Endothelial cell of umbilical vein (primary cell): ENCODE results near the gene MBOAT2. TPM values are rescaled to one million over a fixed set of nuclear protein-coding genes. Genes with fewer than 3 reads are reported as not detected.
A peak's percentile ranks its signal among the peaks of the same experiment; 100 is the strongest.

ENCODE experiments used
- BruUV-seq: library from RNA; stranded (reverse); fragments of 400-500 nt; replicated peaks from 2 replicates; lab custom pipeline; 2021; lab: Mats Ljungman, UMichigan
- CTCF ChIA-PET: fragments of 300-600, 350-600 bp; sonication (Branson Sonifier 250); formaldehyde crosslinking; loops from one replicate; lab custom pipeline; 2021; ENCODE audit warnings: antibody characterized with exemption, inconsistent platforms; lab: Charles Lee
- POLR2A ChIA-PET: fragments of 300-600, 350-600 bp; sonication (Branson Sonifier 250); formaldehyde crosslinking; loops from one replicate; lab custom pipeline; 2021; ENCODE audit warnings: antibody characterized with exemption, inconsistent platforms; lab: Charles Lee
- DNase-seq: peaks from one replicate; pipeline ENCODE4 v3.0.0-alpha.2; 2011; ENCODE audit warnings: low read depth, low spot score
- FAIRE-seq: peaks from 2 replicates; lab custom pipeline; 2011; peaks lifted over from hg19 to GRCh38; lab: Jason Lieb, UNC
- H2AFZ ChIP-seq: 2 replicates; pipeline ENCODE4 v1.6.0; 2012; ENCODE audit warnings: low read depth, low read length, control low read depth, inconsistent platforms
- H3K27ac ChIP-seq: 2 replicates; pipeline ENCODE4 v1.5.1; 2011; ENCODE audit warnings: low read depth, mild to moderate bottlenecking, control low read depth, low read length, moderate library complexity; ENCODE audit not compliant: insufficient read depth
- H3K27me3 ChIP-seq, 2 experiments: 2 replicates each; pipeline versions ENCODE4 v1.6.0 to v1.6.1; 2011; ENCODE audit warnings: low read length in 2 of 2, mixed read lengths in 1 of 2; ENCODE audit not compliant: control insufficient read depth in 2 of 2, insufficient read depth in 2 of 2
- H3K36me3 ChIP-seq, 2 experiments: 2 replicates in 1 of 2; 3 replicates in 1 of 2; pipeline ENCODE4 v1.5.1; 2011; ENCODE audit warnings: low read length in 2 of 2, mild to moderate bottlenecking in 1 of 2, moderate library complexity in 1 of 2; ENCODE audit not compliant: control insufficient read depth in 2 of 2, insufficient read depth in 2 of 2; ENCODE audit errors: extremely low read depth in 1 of 2
- H3K4me1 ChIP-seq: 3 replicates; pipeline ENCODE4 v1.5.1; 2011; ENCODE audit warnings: mild to moderate bottlenecking, low read length; ENCODE audit not compliant: control insufficient read depth, insufficient read depth; ENCODE audit errors: extremely low read depth
- H3K4me2 ChIP-seq: 2 replicates; pipeline ENCODE4 v1.6.1; 2011; ENCODE audit warnings: low read length, control low read depth, mixed read lengths; ENCODE audit not compliant: insufficient read depth
- H3K4me3 ChIP-seq, 3 experiments: fragments of 200-600 bp in 1 of 3; sonication (generic), shearing (Covaris generic) in 1 of 3; replicated peaks in 1 of 3; 2 replicates each; pipeline ENCODE4 v1.5.1; 2011 to 2016; ENCODE audit warnings: control low read depth in 3 of 3, low read length in 3 of 3, mild to moderate bottlenecking in 2 of 3, inconsistent platforms in 1 of 3, low read depth in 1 of 3, moderate library complexity in 1 of 3; ENCODE audit not compliant: insufficient read depth in 1 of 3
- H3K79me2 ChIP-seq: 2 replicates; pipeline ENCODE4 v1.6.0; 2012; ENCODE audit warnings: low read length, inconsistent platforms; ENCODE audit not compliant: control insufficient read depth, insufficient read depth
- H3K9ac ChIP-seq: replicated peaks from 2 replicates; pipeline ENCODE3; 2011; ENCODE audit warnings: low read length, control low read depth; ENCODE audit not compliant: insufficient read depth; ENCODE audit errors: extremely low read depth
- H3K9me1 ChIP-seq: replicated peaks from 3 replicates; pipeline ENCODE4 v1.6.0; 2011; ENCODE audit warnings: mild to moderate bottlenecking, low read length; ENCODE audit not compliant: control insufficient read depth, insufficient read depth; ENCODE audit errors: extremely low read depth
- H3K9me3 ChIP-seq: replicated peaks from 2 replicates; pipeline ENCODE4 v1.5.1; 2012; ENCODE audit warnings: low read length, inconsistent platforms; ENCODE audit not compliant: control insufficient read depth, insufficient read depth
- H4K20me1 ChIP-seq: replicated peaks from 2 replicates; pipeline ENCODE3; 2011; ENCODE audit warnings: mild to moderate bottlenecking, low read length; ENCODE audit not compliant: control insufficient read depth, insufficient read depth; ENCODE audit errors: extremely low read depth
- CTCF ChIP-seq, 2 donors: IDR thresholded peaks; 1 replicate in 1 of 2; 2 replicates in 1 of 2; pipeline ENCODE4 v1.5.1; 2011; ENCODE audit warnings: low read length in 2 of 2, mild to moderate bottlenecking in 2 of 2, moderate library complexity in 2 of 2, control low read depth in 1 of 2, inconsistent platforms in 1 of 2, low read depth in 1 of 2; ENCODE audit not compliant: insufficient read depth in 1 of 2; ENCODE audit errors: extremely low read depth in 1 of 2
- EZH2 ChIP-seq: IDR thresholded peaks from 2 replicates; pipeline ENCODE4 v1.6.1; 2012; ENCODE audit warnings: borderline replicate concordance, low read depth, mild to moderate bottlenecking, moderate library complexity, low read length, inconsistent platforms; ENCODE audit not compliant: severe bottlenecking
- GATA2 ChIP-seq: IDR thresholded peaks from 2 replicates; pipeline ENCODE4 v1.7.0; 2011; ENCODE audit warnings: low read depth, mild to moderate bottlenecking, moderate library complexity, mixed read lengths, low read length; ENCODE audit not compliant: insufficient read length, insufficient read depth
- JUN ChIP-seq: IDR thresholded peaks from 2 replicates; pipeline ENCODE4 v1.6.1; 2011; ENCODE audit warnings: borderline replicate concordance, low read depth; ENCODE audit not compliant: insufficient read length, insufficient read depth
- MAX ChIP-seq: IDR thresholded peaks from 2 replicates; pipeline ENCODE4 v1.6.1; 2011; ENCODE audit not compliant: insufficient read depth, insufficient read length
- MYC ChIP-seq: IDR thresholded peaks from one replicate; pipeline ENCODE4 v1.6.1; 2011; ENCODE audit warnings: mild to moderate bottlenecking, low read depth, low read length
- POLR2A ChIP-seq: IDR thresholded peaks from 2 replicates; pipeline ENCODE4 v1.6.1; 2012; ENCODE audit warnings: low read depth, mild to moderate bottlenecking, control low read depth, low read length
- POLR2AphosphoS5 ChIP-seq: IDR thresholded peaks from 2 replicates; pipeline ENCODE4 v1.6.1; 2012; ENCODE audit warnings: low read depth, mild to moderate bottlenecking, control low read depth, low read length, moderate library complexity; ENCODE audit not compliant: insufficient read depth
- dilution Hi-C: fragments of 300-500 bp; cut with MboI; formaldehyde crosslinking; loops from one replicate; pipeline ENCODE4 v1.15.0; 2019; ENCODE audit warnings: low sequenced_read_pairs; ENCODE audit not compliant: extremely low pct_ligation_motif_present
- intact Hi-C: fragments of 100-400 bp; cut with micrococcal nuclease; formaldehyde crosslinking; loops from one replicate; pipeline ENCODE4 v1.10.0; 2022
- polyA plus RNA-seq, 4 experiments: library from polyadenylated mRNA; depleted of rRNA in 3 of 4; stranded (reverse) in 3 of 4; unstranded in 1 of 4; fragments of >200 nt; gene quantifications; 2 replicates each; pipeline versions ENCODE4 v1.2.1 to v1.2.3, GENCODE V29; 2011 to 2012; ENCODE audit warnings: missing spikeins in 1 of 4
- total RNA-seq: library from RNA; stranded (reverse); gene quantifications from 2 replicates; pipeline ENCODE4 v1.2.3, GENCODE V29; 2021

Gene MBOAT2
- total and polyA plus RNA-seq, 2 donors (not counting 3 experiments of a cell fraction or from before 2014, with no cell fraction given): 10.9 to 22.1 TPM

GRCh38 chr2:9003366-9003615, 193 bp downstream of the MBOAT2 start:
- Histone ChIP-seq H3K4me2 (peak overlapping the region; percentile 87), H4K20me1 (no peaks in the 10 kb centered on the region), H3K27ac (no peak overlapping the region), H3K4me1 (peaks cover 11% of the 10 kb centered on the region), H3K36me3 (no peaks in the 10 kb centered on the region), H3K9me1 (no peaks in the 10 kb centered on the region), H3K79me2 (no peaks in the 10 kb centered on the region), H3K4me3 (peak overlapping the region; percentile 5 to 71 (median 70)), H3K27me3 (no peaks in the 10 kb centered on the region), H3K9ac (peak overlapping the region; percentile 8), H2AFZ (peak overlapping the region; percentile 75), H3K9me3 (no peaks in the 10 kb centered on the region)
- CTCF ChIA-PET: interaction anchor here (2.1 kb wide), 1 partner anchor 19 kb away, joined by 8 read pairs; no protein-coding TSS in a partner anchor
- BruUV-seq: no TSS peak
- no peak for TF ChIP-seq POLR2AphosphoS5
- TF ChIP-seq EZH2: no peak
- no peak for TF ChIP-seq MAX
- no peak for TF ChIP-seq MYC
- DNase-seq (no peak), FAIRE-seq (no peak)
- intact Hi-C loops (loop anchor here (2.0 to 5.0 kb wide), 3 partner anchors 104 to 322 kb away; no protein-coding TSS in a partner anchor), dilution Hi-C loops (no loop called here)
- POLR2A ChIA-PET: no interaction called here

GRCh38 chr2:9002637-9003365, 683 bp downstream of the MBOAT2 start:
- POLR2A ChIA-PET: no interaction called here
- no peaks in the 10 kb centered on the region for H3K9me3 ChIP-seq
- H3K9me1 ChIP-seq: no peaks in the 10 kb centered on the region
- CTCF ChIA-PET: interaction anchor here (2.1 kb wide), 1 partner anchor 19 kb away, joined by 8 read pairs; no protein-coding TSS in a partner anchor
- FAIRE-seq (peak; percentile 28), DNase-seq (peak; percentile 33)
- no peaks in the 10 kb centered on the region for H3K36me3 ChIP-seq
- peak overlapping the region; percentile 5 to 71 (median 70) for H3K4me3 ChIP-seq
- no peak overlapping the region for H3K27ac ChIP-seq
- H3K9ac ChIP-seq: peak overlapping the region; percentile 8
- peak overlapping the region; percentile 87 for H3K4me2 ChIP-seq
- no TSS peak for BruUV-seq
- H4K20me1 ChIP-seq: no peaks in the 10 kb centered on the region
- dilution Hi-C loops: no loop called here
- TF ChIP-seq CTCF (IDR thresholded peaks at IDR 0.05; ENCODE audit: extremely low read depth in 1 of 2, insufficient read depth in 1 of 2, low read depth in 1 of 2, low read length in 2 of 2) (no peak), MYC (no peak), GATA2 (no peak), POLR2A (no peak), JUN (no peak), POLR2AphosphoS5 (no peak), EZH2 (peak; percentile 4)
- H3K27me3 ChIP-seq: no peaks in the 10 kb centered on the region
- H2AFZ ChIP-seq: peak overlapping the region; percentile 75
- intact Hi-C loops: loop anchor here (2.0 to 5.0 kb wide), 3 partner anchors 104 to 322 kb away; no protein-coding TSS in a partner anchor
- H3K4me1 ChIP-seq: peaks cover 11% of the 10 kb centered on the region
- no peaks in the 10 kb centered on the region for H3K79me2 ChIP-seq
